LNCAP (cell line): ENCODE measurements around the gene SMIM45.

Source experiments
- TF ChIP-seq, protein P1 (sequence below): fragments of 450-650 bp; IDR thresholded peaks from 2 replicates; pipeline ENCODE4 v1.5.1; 2017; ENCODE audit warnings: mild to moderate bottlenecking

Gene SMIM45

DNA sequence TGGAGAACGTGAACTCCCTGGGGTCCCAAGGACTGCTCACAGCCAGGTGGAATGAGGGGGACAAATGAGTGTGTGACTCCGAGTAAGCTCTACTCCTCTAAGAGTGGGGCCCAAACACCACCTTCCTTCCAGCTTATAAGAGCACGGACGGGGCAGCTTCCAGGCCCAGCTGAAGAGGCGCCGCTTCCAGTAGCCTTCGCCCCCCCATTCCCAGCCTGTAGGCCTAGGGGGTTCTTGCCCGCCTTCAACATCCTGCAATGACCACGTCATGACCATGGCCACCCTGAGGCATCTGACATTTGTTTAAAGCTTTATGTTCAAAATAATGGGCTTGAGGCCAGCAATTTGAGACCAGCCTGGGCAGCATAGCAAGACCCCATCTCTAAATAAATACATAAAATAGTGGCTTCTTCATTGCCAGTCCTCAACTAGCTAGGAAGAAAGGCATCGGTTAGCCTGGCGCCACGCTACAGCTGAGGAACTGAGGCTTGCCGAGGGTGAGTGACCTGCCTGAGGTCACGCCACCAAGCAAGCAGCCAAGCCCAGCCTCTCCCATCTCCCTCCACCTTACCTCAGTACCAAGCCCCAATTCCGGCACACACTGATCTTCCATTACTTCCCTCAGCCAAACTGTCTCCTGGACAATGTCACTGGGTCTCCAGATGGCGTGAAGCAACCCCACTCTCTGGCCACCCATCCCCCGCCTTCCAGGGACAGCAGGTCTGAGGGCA lies 17.5 kb upstream of the SMIM45 start:
- TF ChIP-seq, protein P1, sequence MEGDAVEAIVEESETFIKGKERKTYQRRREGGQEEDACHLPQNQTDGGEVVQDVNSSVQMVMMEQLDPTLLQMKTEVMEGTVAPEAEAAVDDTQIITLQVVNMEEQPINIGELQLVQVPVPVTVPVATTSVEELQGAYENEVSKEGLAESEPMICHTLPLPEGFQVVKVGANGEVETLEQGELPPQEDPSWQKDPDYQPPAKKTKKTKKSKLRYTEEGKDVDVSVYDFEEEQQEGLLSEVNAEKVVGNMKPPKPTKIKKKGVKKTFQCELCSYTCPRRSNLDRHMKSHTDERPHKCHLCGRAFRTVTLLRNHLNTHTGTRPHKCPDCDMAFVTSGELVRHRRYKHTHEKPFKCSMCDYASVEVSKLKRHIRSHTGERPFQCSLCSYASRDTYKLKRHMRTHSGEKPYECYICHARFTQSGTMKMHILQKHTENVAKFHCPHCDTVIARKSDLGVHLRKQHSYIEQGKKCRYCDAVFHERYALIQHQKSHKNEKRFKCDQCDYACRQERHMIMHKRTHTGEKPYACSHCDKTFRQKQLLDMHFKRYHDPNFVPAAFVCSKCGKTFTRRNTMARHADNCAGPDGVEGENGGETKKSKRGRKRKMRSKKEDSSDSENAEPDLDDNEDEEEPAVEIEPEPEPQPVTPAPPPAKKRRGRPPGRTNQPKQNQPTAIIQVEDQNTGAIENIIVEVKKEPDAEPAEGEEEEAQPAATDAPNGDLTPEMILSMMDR, result no peak

GRCh38 chr22:41935015-41935351 lies 17.0 kb upstream of the SMIM45 start:
- TF ChIP-seq, protein P1, result no peak

- TF ChIP-seq, protein P1, result no peak
These were observed 16.4 kb upstream of the SMIM45 start for GRCh38 chr22:41935509-41935908.

- TF ChIP-seq, protein P1, result no peak
These were observed 15.1 kb upstream of the SMIM45 start for GRCh38 chr22:41936894-41937169.

GRCh38 chr22:41939981-41940831 lies 11.7 kb upstream of the SMIM45 start:
- TF ChIP-seq, protein P1, result no peak

DNA sequence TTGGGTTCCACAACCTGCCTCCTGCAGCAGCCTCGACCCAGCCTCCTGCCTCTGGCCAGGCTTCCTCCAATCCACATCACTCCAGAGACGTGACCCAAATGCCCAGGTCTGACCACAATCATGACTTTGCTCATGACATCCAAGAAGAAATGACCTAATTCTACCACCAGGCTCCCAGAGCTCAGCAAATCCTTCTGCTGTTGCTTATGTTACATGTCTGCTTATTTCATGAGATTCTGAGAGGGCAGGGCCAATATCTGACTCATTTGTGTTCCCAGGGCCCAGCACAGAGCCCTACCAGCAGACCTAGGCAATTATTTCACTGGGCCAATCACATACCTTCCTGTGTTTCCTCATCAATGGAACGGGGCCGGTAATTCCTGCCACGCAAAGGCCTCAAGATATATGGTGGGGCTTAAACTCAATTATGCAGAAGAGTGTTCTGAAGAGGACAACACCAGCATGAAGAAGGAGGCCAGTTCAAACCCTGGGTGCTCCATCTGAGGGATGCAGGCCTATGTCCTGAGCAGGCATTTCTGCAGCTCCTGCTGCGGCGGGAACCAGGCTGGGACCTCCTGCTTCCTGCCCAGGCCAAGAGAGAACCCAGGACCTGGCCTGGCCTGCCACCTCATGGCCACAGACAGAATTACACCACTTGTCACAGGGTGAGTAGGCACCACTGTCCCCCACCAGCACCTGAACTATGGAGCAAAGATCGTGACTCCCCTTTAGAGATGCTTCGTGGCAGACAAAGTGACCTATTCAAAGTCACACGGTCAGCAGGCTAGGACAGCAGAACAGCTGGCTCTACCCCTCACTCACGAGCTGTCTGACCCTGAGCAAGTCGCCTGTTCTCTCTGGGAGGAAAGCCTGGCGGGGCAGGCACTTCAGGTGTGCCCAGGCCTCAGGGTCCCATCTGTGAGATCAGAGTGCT lies 10.9 kb upstream of the SMIM45 start:
- TF ChIP-seq, protein P1, result peak; percentile 89

GRCh38 chr22:41943661-41944209 lies 8.2 kb upstream of the SMIM45 start:
- TF ChIP-seq, protein P1, result no peak
